Ishikawa (cell line): ENCODE results near the gene CTRB2.

Experiments used
- CEBPB ChIP-seq: IDR thresholded peaks from 2 replicates; pipeline ENCODE4 v1.6.1; 2012
- CREB1 ChIP-seq: IDR thresholded peaks from 2 replicates; pipeline ENCODE4 v1.6.1; 2012; ENCODE audit warnings: low read depth
- EGR1 ChIP-seq: IDR thresholded peaks from 2 replicates; pipeline ENCODE4 v1.6.1; 2012
- EP300 ChIP-seq: IDR thresholded peaks from 2 replicates; pipeline ENCODE4 v1.6.1; 2012; ENCODE audit warnings: borderline replicate concordance
- FOXM1 ChIP-seq: IDR thresholded peaks from 2 replicates; pipeline ENCODE4 v1.6.1; 2012; ENCODE audit warnings: low read depth, borderline replicate concordance
- MAX ChIP-seq: IDR thresholded peaks from 2 replicates; pipeline ENCODE4 v1.6.1; 2012
- NFIC ChIP-seq: IDR thresholded peaks from 2 replicates; pipeline ENCODE4 v1.6.1; 2012
- RAD21 ChIP-seq: IDR thresholded peaks from 2 replicates; pipeline ENCODE4 v1.6.1; 2012; ENCODE audit warnings: low read depth
- REST ChIP-seq: IDR thresholded peaks from 2 replicates; pipeline ENCODE4 v1.6.1; 2012; ENCODE audit warnings: low read depth, mild to moderate bottlenecking
- TAF1 ChIP-seq: IDR thresholded peaks from 2 replicates; pipeline ENCODE4 v1.6.1; 2012; ENCODE audit warnings: low read depth, mild to moderate bottlenecking
- TCF12 ChIP-seq: IDR thresholded peaks from 2 replicates; pipeline ENCODE4 v1.6.1; 2012; ENCODE audit warnings: low read depth
- TEAD4 ChIP-seq: IDR thresholded peaks from 2 replicates; pipeline ENCODE4 v1.6.1; 2012
- USF1 ChIP-seq: IDR thresholded peaks from 2 replicates; pipeline ENCODE4 v1.6.1; 2012
- YY1 ChIP-seq: IDR thresholded peaks from 2 replicates; pipeline ENCODE4 v1.6.1; 2012; ENCODE audit warnings: low read depth
- ZBTB7A ChIP-seq: IDR thresholded peaks from 2 replicates; pipeline ENCODE4 v1.6.1; 2012; ENCODE audit warnings: low read depth

The CTRB2 gene

GRCh38 chr16:75238853-75239541 lies 32.0 kb upstream of the CTRB2 start:
- no peak for TF ChIP-seq EP300
- TF ChIP-seq CREB1 = no peak
- TF ChIP-seq TCF12 = no peak
- no peak for TF ChIP-seq TAF1
- TF ChIP-seq USF1 = no peak

GRCh38 chr16:75238132-75238852 lies 31.3 kb upstream of the CTRB2 start:
- TF ChIP-seq MAX (no peak), YY1 (no peak), TAF1 (no peak)

- TF ChIP-seq USF1 (no peak), TCF12 (no peak), CREB1 (no peak), MAX (no peak), REST (no peak), CEBPB (no peak), NFIC (no peak), YY1 (no peak), RAD21 (no peak), EP300 (no peak), ZBTB7A (no peak), EGR1 (no peak), FOXM1 (no peak), TEAD4 (no peak), TAF1 (no peak)
Observed at GRCh38 chr16:75237398-75238131, 30.6 kb upstream of the CTRB2 start.

GRCh38 chr16:75236736-75237397 lies 29.9 kb upstream of the CTRB2 start:
- TF ChIP-seq CEBPB (no peak), YY1 (no peak), TEAD4 (no peak), CREB1 (no peak), EP300 (no peak), TAF1 (no peak), FOXM1 (no peak), NFIC (no peak), REST (no peak), TCF12 (no peak), USF1 (no peak), EGR1 (no peak), MAX (no peak), RAD21 (no peak), ZBTB7A (no peak)
